H1 (cell line): ENCODE data around the gene FAM53A. TPM values are rescaled to one million over a fixed set of nuclear protein-coding genes. Genes with fewer than 3 reads are reported as not detected.

Experiments
- EP300 ChIP-seq, 2 experiments: IDR thresholded peaks; 1 replicate in 1 of 2; 2 replicates in 1 of 2; pipeline ENCODE4 v1.6.1; 2011 to 2012; ENCODE audit warnings: low read depth in 2 of 2, low read length in 2 of 2, mild to moderate bottlenecking in 2 of 2, borderline replicate concordance in 1 of 2, inconsistent platforms in 1 of 2, moderate library complexity in 1 of 2
- JUN ChIP-seq: IDR thresholded peaks from 2 replicates; pipeline ENCODE4 v1.6.1; 2011; ENCODE audit warnings: low read depth, mild to moderate bottlenecking, improper control_type of control experiment, low read length
- polyA plus RNA-seq, 7 experiments: library from polyadenylated mRNA; depleted of rRNA in 3 of 7; stranded (reverse) in 5 of 7; unstranded in 2 of 7; fragments of >200 nt in 5 of 7; fragments of 200-250 nt in 2 of 7; gene quantifications; 1 replicate in 5 of 7; 2 replicates in 1 of 7; 4 replicates in 1 of 7; pipeline versions ENCODE4 v1.2.1 to v1.2.3, GENCODE V29; 2011 to 2013; ENCODE audit warnings: missing spikeins in 2 of 7, mixed read lengths in 2 of 7
- total RNA-seq: library from RNA; stranded (reverse); fragmentation: NEBNext Ultra II Directional; extraction: Animal tissue kit (Norgen Biotek cat#: 25700); gene quantifications from 2 replicates; pipeline ENCODE4 v1.2.1, GENCODE V29; 2021

The FAM53A gene
- total and polyA plus RNA-seq, 2 of the 8 experiments (the other 6 are each of a cell fraction or from before 2014, with no cell fraction given): 1.9 to 2.0 TPM

DNA sequence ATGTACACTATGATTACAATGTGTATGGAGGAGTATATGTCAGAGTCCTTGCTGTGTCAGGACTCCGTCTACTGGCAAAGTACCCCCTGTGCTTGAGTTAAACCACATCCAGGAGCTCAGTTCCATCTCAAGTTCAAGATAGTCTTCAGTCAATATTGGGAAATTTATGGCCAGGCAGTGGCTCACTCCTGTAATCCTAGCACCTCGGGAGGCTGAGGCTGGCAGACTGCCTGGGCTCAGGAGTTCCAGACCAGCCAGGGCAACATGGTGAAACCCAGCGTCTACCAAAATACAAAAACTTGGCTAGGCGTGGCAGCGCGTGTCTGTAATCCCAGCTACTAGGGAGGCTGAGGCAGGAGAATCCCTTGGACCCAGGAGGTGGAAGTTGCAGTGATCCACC, 22.2 kb upstream of the FAM53A start (continued):
- TF ChIP-seq EP300 (IDR thresholded peaks at IDR 0.05; ENCODE audit: borderline replicate concordance in 1 of 2, low read depth in 2 of 2, low read length in 2 of 2) (no peak), JUN (no peak)
